Calu3 (cell line): ENCODE measurements around the gene NYNRIN. TPM values are rescaled to one million over a fixed set of nuclear protein-coding genes. Genes with fewer than 3 reads are reported as not detected.
A peak's percentile ranks its signal among the peaks of the same experiment; 100 is the strongest.

Experiments
- BruUV-seq: library from RNA; stranded (reverse); fragments of 400-500 nt; replicated peaks from 2 replicates; lab custom pipeline; 2021; lab: Mats Ljungman, UMichigan
- CTCF ChIA-PET: fragments of 300-600 bp; sonication (Branson Sonifier 250); formaldehyde crosslinking; loops from one replicate; lab custom pipeline; 2022; ENCODE audit warnings: antibody characterized with exemption; lab: Charles Lee
- DNase-seq: peaks from one replicate; pipeline ENCODE4 v3.0.0; 2022
- H3K27ac Mint-ChIP-seq: one replicate; pipeline ENCODE4 v1.8.0; 2022; ENCODE audit warnings: mixed read lengths; ENCODE audit not compliant: unreplicated experiment
- H3K27me3 Mint-ChIP-seq: one replicate; pipeline ENCODE4 v1.8.0; 2022; ENCODE audit warnings: mixed read lengths; ENCODE audit not compliant: unreplicated experiment
- H3K36me3 Mint-ChIP-seq: one replicate; pipeline ENCODE4 v1.8.0; 2022; ENCODE audit warnings: mild to moderate bottlenecking, moderate library complexity, mixed read lengths; ENCODE audit not compliant: insufficient read depth, unreplicated experiment
- H3K4me1 Mint-ChIP-seq: one replicate; pipeline ENCODE4 v1.8.0; 2022; ENCODE audit warnings: mild to moderate bottlenecking, low read depth, mixed read lengths; ENCODE audit not compliant: unreplicated experiment
- H3K4me3 Mint-ChIP-seq: one replicate; pipeline ENCODE4 v1.8.0; 2022; ENCODE audit warnings: mild to moderate bottlenecking, low read depth, moderate library complexity, mixed read lengths; ENCODE audit not compliant: unreplicated experiment
- H3K9me3 Mint-ChIP-seq: one replicate; pipeline ENCODE4 v1.8.0; 2022; ENCODE audit warnings: low read depth, mixed read lengths; ENCODE audit not compliant: unreplicated experiment
- intact Hi-C: fragments of 100-400 bp; cut with micrococcal nuclease; formaldehyde crosslinking; loops from one replicate; pipeline ENCODE4 v1.10.0; 2022; ENCODE audit not compliant: unreplicated experiment
- total RNA-seq: library from RNA; stranded (reverse); gene quantifications from 2 replicates; pipeline ENCODE4 v1.2.3, GENCODE V29; 2022
- TF ChIP-seq, protein P1 (sequence below): fragments of 200-600 bp; IDR thresholded peaks from one replicate; pipeline ENCODE4 v1.8.0; 2022; ENCODE audit warnings: antibody characterized with exemption; ENCODE audit not compliant: unreplicated experiment

The NYNRIN gene
- total RNA-seq, 1 experiment from 2014 or later: 7.5 TPM

- H3K36me3 Mint-ChIP-seq: peaks cover 21% of the 10 kb centered on the region
- peak overlapping the region; percentile 95 for H3K27ac Mint-ChIP-seq
- intact Hi-C loops: loop anchor here (1.0 to 2.0 kb wide), 2 partner anchors 27 to 38 kb away; no protein-coding TSS in a partner anchor
- CTCF ChIA-PET: interaction anchor here (1.0 to 1.6 kb wide), 3 partner anchors 26 to 59 kb away, joined by 5 to 13 read pairs (median 12); no protein-coding TSS in a partner anchor
- H3K27me3 Mint-ChIP-seq: no peaks in the 10 kb centered on the region
- DNase-seq: peak; percentile 71
- no peaks in the 10 kb centered on the region for H3K9me3 Mint-ChIP-seq
- TF ChIP-seq, protein P1, sequence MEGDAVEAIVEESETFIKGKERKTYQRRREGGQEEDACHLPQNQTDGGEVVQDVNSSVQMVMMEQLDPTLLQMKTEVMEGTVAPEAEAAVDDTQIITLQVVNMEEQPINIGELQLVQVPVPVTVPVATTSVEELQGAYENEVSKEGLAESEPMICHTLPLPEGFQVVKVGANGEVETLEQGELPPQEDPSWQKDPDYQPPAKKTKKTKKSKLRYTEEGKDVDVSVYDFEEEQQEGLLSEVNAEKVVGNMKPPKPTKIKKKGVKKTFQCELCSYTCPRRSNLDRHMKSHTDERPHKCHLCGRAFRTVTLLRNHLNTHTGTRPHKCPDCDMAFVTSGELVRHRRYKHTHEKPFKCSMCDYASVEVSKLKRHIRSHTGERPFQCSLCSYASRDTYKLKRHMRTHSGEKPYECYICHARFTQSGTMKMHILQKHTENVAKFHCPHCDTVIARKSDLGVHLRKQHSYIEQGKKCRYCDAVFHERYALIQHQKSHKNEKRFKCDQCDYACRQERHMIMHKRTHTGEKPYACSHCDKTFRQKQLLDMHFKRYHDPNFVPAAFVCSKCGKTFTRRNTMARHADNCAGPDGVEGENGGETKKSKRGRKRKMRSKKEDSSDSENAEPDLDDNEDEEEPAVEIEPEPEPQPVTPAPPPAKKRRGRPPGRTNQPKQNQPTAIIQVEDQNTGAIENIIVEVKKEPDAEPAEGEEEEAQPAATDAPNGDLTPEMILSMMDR: no peak
- TSS peak; percentile 93 for BruUV-seq
- H3K4me1 Mint-ChIP-seq: peaks cover 47% of the 10 kb centered on the region
- peak overlapping the region; percentile 55 for H3K4me3 Mint-ChIP-seq
Measured at GRCh38 chr14:24392325-24393091, 6.3 kb upstream of the NYNRIN start.

- CTCF ChIA-PET: no interaction called here
- no peak for DNase-seq
- no TSS peak for BruUV-seq
- Mint-ChIP-seq H3K36me3 (peaks cover 23% of the 10 kb centered on the region), H3K4me3 (no peak overlapping the region), H3K4me1 (peaks cover 41% of the 10 kb centered on the region), H3K9me3 (no peaks in the 10 kb centered on the region), H3K27me3 (no peaks in the 10 kb centered on the region), H3K27ac (no peak overlapping the region)
- TF ChIP-seq, protein P1: no peak
- intact Hi-C loops: no loop called here
Measured at GRCh38 chr14:24394275-24394674, 4.5 kb upstream of the NYNRIN start.

- BruUV-seq: no TSS peak
- Mint-ChIP-seq H3K4me1 (peaks cover 38% of the 10 kb centered on the region), H3K4me3 (no peak overlapping the region), H3K27ac (no peak overlapping the region), H3K36me3 (peaks cover 28% of the 10 kb centered on the region), H3K9me3 (no peaks in the 10 kb centered on the region), H3K27me3 (no peaks in the 10 kb centered on the region)
- no peak for DNase-seq
- TF ChIP-seq, protein P1: no peak
- CTCF ChIA-PET: interaction anchor here (0.5 to 1.3 kb wide), 3 partner anchors 33 to 41 kb away, joined by 3 read pairs; no protein-coding TSS in a partner anchor
- intact Hi-C loops: no loop called here
Measured at GRCh38 chr14:24395609-24396582, 2.9 kb upstream of the NYNRIN start.

DNA sequence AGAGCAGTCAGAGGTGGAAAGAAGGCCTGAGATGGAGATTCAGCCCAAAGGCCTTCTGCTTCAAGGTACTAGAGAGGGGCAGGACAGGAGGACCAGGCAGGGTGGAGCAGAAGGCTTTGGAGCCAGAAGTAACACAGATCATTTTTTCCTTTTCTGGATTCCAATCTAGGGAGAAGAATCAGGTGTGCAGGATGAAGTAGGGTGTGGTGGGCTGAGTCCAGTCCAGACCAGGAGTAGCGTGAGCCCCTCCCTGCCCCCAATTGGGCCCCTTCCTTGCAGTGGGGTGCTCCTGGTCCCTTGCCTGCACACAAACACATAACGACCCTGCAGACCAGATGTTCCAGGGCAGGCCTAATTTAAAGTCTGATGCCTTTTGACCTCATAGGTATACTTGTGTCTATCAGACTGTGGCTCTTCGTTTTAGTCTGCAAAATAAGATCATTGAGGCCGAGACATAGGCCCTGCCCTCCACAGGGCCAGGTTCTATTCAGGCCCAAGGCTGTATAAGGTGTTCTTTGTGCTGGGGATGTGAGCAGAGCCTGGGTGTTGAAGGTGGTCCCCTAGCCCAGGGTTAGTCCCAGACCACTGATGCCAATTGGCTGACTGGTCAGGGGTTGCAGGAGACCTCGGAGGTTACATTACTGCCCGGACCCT lies 1.0 kb upstream of the NYNRIN start:
- H3K4me1 Mint-ChIP-seq: peaks cover 33% of the 10 kb centered on the region
- no TSS peak for BruUV-seq

More for the DNA sequence above, 1.0 kb upstream of the NYNRIN start:
- intact Hi-C loops: no loop called here
- no peak for DNase-seq
- CTCF ChIA-PET: interaction anchor here (0.7 kb wide), 1 partner anchor 34 kb away, joined by 9 read pairs; no protein-coding TSS in a partner anchor
- H3K9me3 Mint-ChIP-seq: no peaks in the 10 kb centered on the region
- H3K4me3 Mint-ChIP-seq: peak overlapping the region; percentile 7
- peaks cover 15% of the 10 kb centered on the region for H3K36me3 Mint-ChIP-seq
- H3K27me3 Mint-ChIP-seq: no peaks in the 10 kb centered on the region
- TF ChIP-seq, protein P1: no peak
- no peak overlapping the region for H3K27ac Mint-ChIP-seq
